Stimulated activated CD4-positive, alpha-beta T cell treated with anti-CD3 and anti-CD28 coated beads, Interleukin-2, amount 100 ng/mL, for 24 hours (primary cell): ENCODE data around the gene PAX2.

Experiments
- DNase-seq, 2 donors: peaks; one replicate each; pipeline ENCODE4 v3.0.0-alpha.2; 2020

The PAX2 gene

GRCh38 chr10:100760726-100761125, 15.3 kb downstream of the PAX2 start:
- no peak for DNase-seq

GRCh38 chr10:100761191-100761590, 15.8 kb downstream of the PAX2 start:
- no peak for DNase-seq

- no peak for DNase-seq
These were observed 17.8 kb downstream of the PAX2 start for GRCh38 chr10:100763043-100763747.

- DNase-seq = no peak
These were observed 21.5 kb downstream of the PAX2 start for GRCh38 chr10:100766693-100767421.

DNA sequence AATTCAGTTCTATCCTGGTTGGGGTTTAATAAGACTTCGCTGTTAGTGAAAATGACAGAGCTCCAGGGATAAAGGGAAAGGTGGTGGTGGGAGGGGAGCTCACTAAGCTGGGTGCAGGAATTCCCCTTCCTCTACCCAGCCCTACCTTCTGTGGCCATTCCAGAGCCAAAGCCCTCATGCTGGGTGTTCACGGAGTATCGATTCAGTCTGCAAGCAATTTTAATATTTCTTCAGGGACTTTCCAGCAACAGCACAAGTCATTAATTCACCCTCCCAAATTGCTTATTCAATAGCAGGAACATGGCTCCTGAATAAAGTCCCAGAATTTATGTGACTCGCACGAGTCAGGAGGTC, 22.0 kb downstream of the PAX2 start:
- DNase-seq = no peak

GRCh38 chr10:100769481-100769880, 24.1 kb downstream of the PAX2 start:
- no peak for DNase-seq

DNA sequence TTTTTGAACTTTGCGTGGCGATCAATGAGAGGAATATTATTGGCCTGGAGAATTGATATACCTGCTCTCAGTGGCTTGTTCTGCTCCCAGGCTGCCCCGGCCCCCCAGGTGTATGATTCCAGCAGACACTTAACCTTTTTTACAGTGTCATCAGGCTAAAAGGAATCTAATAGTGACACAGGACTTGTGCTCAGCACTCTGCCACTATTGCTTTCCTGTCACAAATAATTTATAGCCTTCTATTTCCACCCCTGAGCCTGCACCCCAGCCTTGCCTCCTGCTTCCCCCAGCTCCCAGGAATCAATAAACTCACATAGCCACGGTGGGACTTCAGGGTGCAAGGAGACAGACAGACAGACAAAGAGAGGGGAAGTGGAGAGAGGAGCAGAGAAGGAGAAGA, 28.3 kb downstream of the PAX2 start:
- DNase-seq = no peak

DNA sequence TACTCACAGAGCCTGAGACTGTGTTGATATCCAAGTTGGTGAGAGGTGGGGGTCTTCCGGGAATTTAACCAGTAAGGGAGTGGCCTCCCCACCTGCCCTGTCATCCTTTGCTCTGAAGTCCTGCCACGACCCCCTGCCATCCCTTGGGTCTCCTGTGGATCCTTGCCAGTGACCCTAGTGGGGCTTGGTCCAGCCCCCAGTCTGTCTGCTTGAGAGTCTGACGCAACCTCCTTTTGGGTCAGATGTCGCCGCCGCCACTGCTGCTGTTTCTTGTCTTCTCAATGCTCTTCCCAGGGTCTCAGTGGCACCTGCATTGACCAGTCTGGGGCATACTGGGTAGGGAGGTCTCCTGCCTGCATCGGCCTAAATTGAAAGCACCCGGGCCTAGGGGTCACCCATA, 28.8 kb downstream of the PAX2 start:
- DNase-seq = no peak

- DNase-seq = no peak
These were observed 29.5 kb downstream of the PAX2 start for GRCh38 chr10:100774876-100775275.

- DNase-seq = no peak
These were observed 30.0 kb downstream of the PAX2 start for GRCh38 chr10:100775386-100775785.

GRCh38 chr10:100775871-100776270, 30.5 kb downstream of the PAX2 start:
- no peak for DNase-seq

DNA sequence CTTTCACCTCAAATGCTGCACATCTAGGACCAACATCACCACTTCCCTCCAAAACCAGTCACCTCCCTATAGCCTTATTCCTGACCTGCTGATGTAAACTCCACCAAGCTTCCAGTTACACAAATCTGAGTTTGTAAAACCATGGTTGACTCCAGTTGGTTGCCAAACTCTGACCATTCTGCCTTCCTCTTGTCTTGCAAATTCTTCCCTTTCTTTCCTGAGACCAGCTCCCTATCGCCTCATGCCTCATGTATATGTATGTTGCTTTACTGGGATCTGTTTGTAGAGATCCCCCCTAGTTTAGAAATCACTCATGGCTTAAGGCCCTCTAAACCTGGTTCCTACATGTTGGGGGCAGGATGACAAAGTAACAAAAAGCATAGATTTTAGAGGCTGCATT, 31.3 kb downstream of the PAX2 start:
- no peak for DNase-seq

DNA sequence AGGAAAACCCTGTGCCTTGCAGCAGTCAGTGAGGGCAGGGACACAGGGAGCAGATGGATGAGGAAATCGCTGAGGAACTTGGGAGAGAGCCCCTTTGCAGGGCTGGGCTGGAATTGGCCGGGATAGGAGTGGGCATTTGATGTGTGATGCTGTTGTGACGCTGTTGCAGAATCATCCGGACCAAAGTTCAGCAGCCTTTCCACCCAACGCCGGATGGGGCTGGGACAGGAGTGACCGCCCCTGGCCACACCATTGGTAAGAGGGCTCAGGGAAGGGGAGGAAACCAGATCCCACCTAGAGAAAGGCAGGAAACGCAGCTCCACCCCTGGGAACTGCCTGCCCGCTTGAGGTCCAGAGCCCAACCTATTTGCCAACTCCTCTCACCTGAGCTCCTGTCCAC, 33.9 kb downstream of the PAX2 start:
- DNase-seq = no peak

DNA sequence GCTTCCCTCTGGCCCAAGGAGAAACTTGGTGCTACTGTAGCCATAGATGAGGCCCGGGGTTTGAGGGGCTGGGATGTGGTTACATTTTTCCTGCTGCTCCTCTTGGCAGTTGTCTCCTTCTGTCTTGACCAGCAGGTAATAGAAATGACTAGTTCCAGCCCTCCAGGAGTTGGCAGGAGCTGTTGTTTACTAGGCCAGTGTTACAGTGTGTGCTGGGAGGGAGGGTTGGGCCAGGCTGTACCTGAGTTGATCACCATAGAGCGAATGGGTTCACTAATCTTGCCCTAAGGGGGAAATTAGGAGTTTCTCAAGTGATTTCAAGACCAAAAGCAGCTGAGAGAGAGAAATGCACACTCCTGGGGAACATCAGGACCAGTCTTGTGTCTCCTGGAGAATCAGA, 34.9 kb downstream of the PAX2 start:
- DNase-seq = no peak

DNA sequence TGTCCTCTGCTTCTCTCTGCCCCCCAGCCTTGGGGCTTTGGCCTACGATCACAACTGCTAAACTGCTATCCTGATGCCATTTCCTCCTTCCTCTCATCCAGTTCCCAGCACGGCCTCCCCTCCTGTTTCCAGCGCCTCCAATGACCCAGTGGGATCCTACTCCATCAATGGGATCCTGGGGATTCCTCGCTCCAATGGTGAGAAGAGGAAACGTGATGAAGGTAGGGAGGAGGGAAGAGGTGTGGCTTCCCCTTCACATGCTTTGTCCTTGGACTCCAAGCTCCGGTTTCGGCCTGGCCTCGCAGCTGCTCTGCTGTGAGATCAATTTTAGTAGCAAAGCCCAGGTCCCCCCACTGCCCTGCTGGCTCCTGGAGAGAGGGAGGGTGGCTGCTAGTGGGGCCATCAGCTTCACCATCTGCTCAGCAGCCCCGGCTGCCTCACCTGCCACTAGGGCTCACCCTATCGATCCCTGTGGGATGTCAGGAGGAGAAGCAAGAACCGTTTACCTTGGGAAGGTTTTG, 35.8 kb downstream of the PAX2 start:
- no peak for DNase-seq

- no peak for DNase-seq
These were observed 37.3 kb downstream of the PAX2 start for GRCh38 chr10:100782461-100783244.

DNA sequence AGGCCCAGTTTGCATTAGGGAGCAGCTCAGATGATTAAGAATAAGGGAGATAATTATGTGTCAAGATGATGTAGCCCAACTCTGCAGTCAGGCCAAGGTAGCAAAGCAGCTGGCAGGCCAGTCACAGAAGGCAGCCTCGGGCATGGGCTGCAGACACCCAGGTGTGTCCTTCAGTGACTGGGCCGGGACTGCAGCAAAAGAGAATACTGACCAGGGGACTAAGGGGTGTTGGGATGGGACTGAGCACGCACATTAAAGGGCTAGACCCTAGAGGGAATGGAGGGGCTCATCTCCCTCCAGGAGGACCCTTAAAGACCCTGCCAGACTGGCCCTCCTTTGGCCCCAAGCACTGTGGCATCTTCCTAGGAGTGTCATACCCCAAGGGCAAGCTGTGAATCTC, 38.7 kb downstream of the PAX2 start:
- no peak for DNase-seq

DNA sequence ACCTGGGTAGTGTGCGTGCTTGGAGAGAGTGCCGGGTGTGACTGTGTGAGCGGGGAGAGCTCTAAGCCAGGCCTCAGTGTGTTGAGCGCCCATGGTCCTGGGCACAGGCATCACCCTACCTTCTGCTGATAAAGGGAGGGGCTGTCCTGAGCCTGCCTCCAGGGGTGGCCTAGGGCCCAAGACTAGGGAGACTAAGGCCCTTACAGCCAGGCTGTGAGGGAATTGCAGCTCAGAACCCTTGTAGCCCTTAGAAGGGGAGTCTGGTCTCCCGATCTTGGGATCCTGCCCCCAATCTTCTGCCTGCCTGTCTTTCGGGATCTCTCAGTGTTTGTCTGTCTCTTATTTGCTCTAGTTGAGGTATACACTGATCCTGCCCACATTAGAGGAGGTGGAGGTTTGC, 41.2 kb downstream of the PAX2 start:
- no peak for DNase-seq

DNA sequence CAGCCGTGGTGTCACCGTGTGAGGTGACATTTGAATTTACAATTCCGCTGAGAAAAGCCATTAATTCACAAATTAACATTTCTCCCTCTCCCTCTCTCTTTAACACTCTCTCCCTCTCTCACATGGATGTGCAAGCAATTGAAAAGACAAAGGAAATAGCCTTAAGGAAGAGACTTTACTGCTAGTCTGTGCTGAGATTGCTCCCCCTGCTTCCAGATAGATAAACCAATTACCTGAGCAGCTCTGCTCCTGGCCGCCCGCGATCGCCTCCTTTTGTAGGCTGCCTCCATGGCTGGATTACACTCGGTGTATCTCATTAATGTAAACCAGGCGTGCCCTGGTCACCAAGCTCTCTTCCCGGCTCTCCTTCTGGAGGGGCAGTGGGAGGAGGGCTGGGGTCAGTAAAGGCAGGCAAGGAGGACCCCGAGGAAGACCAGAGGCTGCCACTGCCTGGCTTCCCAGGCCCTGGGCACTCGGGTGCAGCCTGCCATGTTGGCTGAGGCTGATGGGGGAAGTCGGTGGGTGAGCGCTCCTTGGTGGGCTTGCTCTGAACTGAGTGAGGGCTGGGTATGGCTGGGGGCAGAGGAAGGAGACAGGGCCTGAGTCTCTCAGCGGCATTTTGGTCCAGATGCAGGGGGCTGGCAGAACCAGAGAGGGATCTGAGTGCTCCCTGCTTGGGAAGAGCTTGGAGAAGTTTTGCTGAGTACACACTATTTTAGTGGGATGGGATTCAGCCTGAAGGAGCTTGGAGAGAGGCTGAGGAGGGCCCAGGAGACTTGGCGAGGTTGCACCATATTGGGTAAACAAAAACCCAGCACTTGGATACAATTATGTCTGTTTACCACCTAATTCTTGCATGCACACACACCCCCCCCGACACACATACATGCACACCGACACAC, 42.9 kb downstream of the PAX2 start:
- no peak for DNase-seq

GRCh38 chr10:100790761-100791208, 45.4 kb downstream of the PAX2 start:
- DNase-seq = no peak

DNA sequence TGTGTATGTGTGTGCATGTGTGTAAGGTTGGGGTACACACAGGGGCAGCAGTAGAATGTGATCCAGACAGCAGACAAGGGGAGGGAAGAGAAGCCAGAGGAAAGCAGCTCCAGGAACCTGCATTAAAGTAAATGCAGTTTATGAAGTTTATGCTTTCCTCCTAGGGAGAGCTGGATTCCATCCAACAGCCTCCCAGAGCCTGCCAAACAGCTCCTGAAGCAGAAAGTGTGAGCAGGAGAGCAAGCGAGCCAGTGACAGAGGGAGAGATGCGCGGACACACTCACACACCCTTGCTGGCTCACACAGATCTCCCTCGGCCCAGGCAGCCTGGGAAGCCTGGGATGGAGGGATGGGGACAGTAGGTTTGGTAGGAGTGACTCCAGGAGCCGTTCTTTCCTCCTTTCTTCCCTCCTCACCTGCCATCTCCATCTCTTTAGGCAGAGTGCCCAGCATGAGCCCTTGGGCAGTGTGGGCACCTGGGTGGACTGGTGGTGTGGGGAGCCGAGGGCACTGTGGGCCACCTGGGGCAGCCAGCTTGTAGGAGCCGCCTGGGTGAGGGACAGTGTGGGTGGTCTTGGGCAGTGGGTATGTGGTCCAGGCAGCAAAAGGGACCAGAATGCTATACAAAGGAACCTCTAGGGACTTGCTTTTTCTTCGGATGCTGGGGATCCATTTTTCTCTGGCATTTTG, 46.1 kb downstream of the PAX2 start:
- no peak for DNase-seq

GRCh38 chr10:100792574-100792973, 47.2 kb downstream of the PAX2 start:
- no peak for DNase-seq
